WERI-Rb-1 (cell line): ENCODE measurements around the gene PRR3.

Experiments used
- DNase-seq: peaks from one replicate; pipeline ENCODE4 v3.0.0-alpha.2; 2020
- H3K27ac ChIP-seq: fragments of 250-450 bp; sonication (Bioruptor Pico); 2 replicates; pipeline ENCODE4 v1.5.1; 2020; ENCODE audit warnings: mild to moderate bottlenecking, moderate library complexity
- H3K27me3 ChIP-seq: fragments of 250-450 bp; sonication (Bioruptor Pico); 2 replicates; pipeline ENCODE4 v1.5.1; 2021; ENCODE audit warnings: mild to moderate bottlenecking, low read depth, moderate library complexity; ENCODE audit not compliant: insufficient read depth, severe bottlenecking
- H3K36me3 ChIP-seq: fragments of 250-450 bp; sonication (Bioruptor Pico); 2 replicates; pipeline ENCODE4 v1.5.1; 2020; ENCODE audit warnings: mild to moderate bottlenecking, moderate library complexity
- H3K4me3 ChIP-seq: 2 replicates; pipeline ENCODE4 v1.5.1; 2011; ENCODE audit warnings: low read depth, mild to moderate bottlenecking, control low read depth, low read length
- H3K9me3 ChIP-seq: fragments of 250-450 bp; sonication (Bioruptor Pico); 2 replicates; pipeline ENCODE4 v1.5.1; 2021; ENCODE audit warnings: mild to moderate bottlenecking, moderate library complexity; ENCODE audit not compliant: severe bottlenecking
- TF ChIP-seq, protein P1 (sequence below): IDR thresholded peaks from 2 replicates; pipeline ENCODE4 v1.5.1; 2011; ENCODE audit warnings: low read depth, mild to moderate bottlenecking, control low read depth, inconsistent platforms, low read length

The PRR3 gene, protein sequence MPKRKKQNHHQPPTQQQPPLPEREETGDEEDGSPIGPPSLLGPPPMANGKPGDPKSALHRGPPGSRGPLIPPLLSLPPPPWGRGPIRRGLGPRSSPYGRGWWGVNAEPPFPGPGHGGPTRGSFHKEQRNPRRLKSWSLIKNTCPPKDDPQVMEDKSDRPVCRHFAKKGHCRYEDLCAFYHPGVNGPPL

DNA sequence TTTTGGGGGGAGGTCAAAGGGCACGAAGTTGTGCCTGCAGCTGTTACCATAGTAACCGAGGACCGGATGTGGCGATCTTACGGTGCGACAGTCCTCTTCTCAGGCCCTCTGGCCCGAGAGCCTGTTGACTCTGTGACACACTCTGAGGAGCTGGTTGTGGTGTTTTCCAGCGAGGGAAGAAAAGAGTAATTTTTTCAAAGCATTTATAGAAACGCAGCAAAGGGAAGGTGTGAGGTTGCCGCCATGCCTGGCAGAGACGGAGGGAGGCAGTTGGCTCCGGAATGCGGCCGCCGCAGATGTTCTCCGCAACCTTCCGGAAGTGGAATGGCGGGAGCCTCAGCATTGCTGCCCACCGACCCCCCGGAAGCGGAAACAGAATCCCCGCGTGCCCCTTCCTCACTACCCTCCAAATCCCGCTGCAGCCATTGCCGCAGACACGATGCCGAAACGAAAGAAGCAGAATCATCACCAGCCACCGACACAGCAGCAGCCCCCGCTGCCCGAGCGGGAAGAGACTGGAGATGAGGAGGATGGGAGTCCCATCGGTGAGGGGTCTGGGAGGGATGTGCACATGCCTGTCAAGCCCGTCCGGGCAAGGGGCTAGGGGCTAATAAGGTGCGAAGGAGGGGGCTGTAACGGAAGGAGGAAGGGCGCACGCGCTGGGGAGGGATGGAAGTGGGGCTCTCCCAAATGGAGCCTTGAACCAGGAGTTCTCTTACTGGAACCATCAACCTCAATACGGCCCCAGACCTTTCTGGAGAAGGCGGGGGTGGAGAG, at the start of gene PRR3:
Gene PRR3 (plus strand): TSS at position 390 of the 777 bp plus-strand sequence. CDS start 50 bp downstream, at position 440.
- TF ChIP-seq, protein P1, sequence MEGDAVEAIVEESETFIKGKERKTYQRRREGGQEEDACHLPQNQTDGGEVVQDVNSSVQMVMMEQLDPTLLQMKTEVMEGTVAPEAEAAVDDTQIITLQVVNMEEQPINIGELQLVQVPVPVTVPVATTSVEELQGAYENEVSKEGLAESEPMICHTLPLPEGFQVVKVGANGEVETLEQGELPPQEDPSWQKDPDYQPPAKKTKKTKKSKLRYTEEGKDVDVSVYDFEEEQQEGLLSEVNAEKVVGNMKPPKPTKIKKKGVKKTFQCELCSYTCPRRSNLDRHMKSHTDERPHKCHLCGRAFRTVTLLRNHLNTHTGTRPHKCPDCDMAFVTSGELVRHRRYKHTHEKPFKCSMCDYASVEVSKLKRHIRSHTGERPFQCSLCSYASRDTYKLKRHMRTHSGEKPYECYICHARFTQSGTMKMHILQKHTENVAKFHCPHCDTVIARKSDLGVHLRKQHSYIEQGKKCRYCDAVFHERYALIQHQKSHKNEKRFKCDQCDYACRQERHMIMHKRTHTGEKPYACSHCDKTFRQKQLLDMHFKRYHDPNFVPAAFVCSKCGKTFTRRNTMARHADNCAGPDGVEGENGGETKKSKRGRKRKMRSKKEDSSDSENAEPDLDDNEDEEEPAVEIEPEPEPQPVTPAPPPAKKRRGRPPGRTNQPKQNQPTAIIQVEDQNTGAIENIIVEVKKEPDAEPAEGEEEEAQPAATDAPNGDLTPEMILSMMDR = no peak
- Histone ChIP-seq H3K36me3 (peaks cover 67% of the 10 kb centered on the region), H3K9me3 (no peaks in the 10 kb centered on the region), H3K27ac (peak within 1 kb of the TSS; percentile 93), H3K27me3 (no peaks in the 10 kb centered on the region), H3K4me3 (peak within 1 kb of the TSS; percentile 81)
- DNase-seq = peak; percentile 97

DNA sequence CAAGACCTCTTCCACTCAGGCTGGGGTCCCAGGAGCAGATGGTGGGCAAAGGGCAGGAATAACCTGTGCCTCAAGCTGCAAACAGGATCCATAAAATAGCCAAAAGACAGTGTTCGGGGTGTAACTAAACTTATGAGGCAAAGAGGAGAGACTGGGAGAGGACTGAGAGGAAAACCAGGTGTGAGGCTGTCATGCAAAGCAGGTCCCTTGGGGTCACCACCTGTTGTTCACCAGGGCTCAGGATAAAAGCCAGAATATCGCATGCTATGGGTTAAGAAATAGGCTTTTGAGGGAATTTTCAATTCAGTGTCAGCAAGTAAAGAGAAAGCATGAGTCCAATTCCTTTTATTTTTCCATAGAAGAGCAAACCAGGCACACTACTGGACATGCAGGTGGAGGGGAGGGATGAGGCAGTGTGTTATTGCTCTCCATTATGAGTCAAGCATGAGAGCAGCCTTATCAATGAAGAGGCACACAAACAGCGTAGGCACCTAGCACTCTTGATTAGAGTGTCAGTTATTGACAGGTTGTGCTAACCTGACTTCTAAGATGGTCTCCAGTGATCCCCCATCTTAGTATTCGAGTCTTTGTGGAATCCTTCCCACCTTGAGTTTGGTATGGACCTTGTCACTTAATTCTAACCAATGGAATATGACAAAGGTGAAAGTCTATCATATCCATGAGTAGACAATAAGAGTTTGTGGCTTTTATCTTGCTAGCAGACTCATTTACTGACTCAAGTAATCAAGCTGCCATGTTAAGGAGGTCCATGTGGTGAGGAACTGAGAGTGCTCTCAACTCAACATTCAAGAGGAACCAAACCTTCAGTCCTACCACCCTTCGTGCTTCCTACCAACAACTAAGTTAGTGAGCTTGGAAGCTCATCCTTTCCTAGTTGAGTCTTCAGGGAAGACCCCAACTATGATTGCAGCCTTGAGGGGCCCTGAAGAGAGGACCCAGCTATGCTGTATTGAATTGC, 49.0 kb upstream of the PRR3 start:
- Histone ChIP-seq H3K9me3 (no peaks in the 10 kb centered on the region), H3K4me3 (no peak overlapping the region), H3K36me3 (no peaks in the 10 kb centered on the region), H3K27ac (no peak overlapping the region), H3K27me3 (no peaks in the 10 kb centered on the region)
- peak; percentile 58 for DNase-seq
- TF ChIP-seq, protein P1 = no peak

DNA sequence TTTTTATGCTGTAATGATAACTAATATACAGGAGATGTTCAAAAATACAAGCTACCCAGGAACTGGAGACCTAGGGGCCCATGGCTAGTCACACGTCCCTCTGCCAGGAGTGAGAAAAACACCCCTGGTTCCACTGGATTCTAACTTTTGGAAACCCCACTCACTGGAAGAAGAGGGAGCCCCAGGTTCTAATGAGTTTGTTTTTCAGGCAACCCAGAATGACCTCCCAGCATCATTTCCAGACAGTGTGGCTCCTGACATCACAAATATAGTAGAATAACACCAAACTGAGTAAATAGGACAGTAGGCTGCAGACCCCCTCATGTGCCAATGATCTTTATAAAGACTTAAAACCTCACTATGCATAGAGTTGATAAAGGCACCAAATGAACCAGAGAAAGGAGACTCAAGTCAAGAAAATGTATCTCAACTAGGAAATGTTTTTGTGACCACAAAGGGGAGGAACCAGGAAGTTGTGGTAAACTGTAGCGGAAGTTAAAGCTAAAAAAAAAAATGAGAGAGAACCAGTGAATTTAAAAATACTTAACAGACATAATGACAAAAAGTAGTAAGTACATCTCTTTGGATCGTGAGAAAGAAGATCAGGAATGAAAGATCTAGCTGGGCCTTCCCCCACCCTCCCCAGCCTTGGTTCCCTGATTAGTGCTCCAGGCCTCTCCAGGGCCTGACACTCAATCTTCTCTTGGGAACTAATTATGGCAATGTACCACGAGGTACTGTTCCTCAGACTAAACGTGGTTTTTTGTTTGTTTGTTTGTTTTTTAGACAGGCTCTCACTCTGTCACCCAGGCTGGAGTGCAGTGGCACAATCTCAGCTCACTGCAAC, 48.0 kb upstream of the PRR3 start:
- DNase-seq = no peak
- Histone ChIP-seq H3K9me3 (no peaks in the 10 kb centered on the region), H3K4me3 (no peak overlapping the region), H3K27ac (no peak overlapping the region), H3K36me3 (no peaks in the 10 kb centered on the region), H3K27me3 (no peaks in the 10 kb centered on the region)
- TF ChIP-seq, protein P1 = no peak

DNA sequence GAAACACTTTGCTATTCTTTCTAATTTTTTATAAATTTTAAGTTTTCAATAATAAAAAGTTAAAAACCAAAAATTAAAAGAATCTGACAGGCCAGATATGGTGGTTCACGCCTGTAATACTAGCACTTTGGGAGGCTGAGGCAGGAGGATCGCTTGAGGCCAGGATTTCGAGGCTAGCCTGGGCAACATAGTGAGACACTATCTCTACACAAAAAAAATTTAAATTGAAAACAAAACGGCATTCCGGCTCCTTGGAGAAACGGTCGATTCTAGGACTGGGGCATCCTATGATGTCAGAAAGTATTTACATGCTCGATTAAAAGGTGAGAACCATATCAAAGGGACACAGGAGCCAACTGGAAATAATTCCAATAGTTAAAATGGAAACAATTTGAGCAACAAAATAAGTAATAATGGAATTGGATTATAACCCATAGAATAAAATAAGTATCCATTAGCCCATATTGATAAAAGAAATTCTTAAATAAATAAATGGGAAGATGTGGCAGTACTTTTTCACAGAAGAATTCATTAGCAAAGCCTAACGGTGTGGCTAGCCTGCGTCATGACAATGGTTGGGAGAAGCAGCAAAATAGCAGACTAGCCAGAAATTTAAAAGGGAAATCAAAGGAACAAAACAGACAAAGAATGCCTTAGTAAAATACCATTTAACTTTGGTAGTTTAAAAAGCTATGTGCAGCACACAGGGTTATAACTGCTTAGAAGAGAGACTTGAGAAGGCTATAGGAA, 46.5 kb upstream of the PRR3 start:
- no peak for DNase-seq
- H3K36me3 ChIP-seq = no peaks in the 10 kb centered on the region
- TF ChIP-seq, protein P1 = no peak
- H3K4me3 ChIP-seq = no peak overlapping the region
- no peak overlapping the region for H3K27ac ChIP-seq
- H3K27me3 ChIP-seq = no peaks in the 10 kb centered on the region
- H3K9me3 ChIP-seq = no peaks in the 10 kb centered on the region
